OCI-LY7 (cell line): ENCODE results near the gene NAV1. TPM values are rescaled to one million over a fixed set of nuclear protein-coding genes. Genes with fewer than 3 reads are reported as not detected.
A peak's percentile ranks its signal among the peaks of the same experiment; 100 is the strongest.

Source experiments
- BruUV-seq: library from RNA; stranded (reverse); fragments of 400-500 nt; replicated peaks from 2 replicates; lab custom pipeline; 2021; lab: Mats Ljungman, UMichigan
- CTCF ChIA-PET: fragments of 300-600 bp; sonication (Branson Sonifier 250); formaldehyde crosslinking; loops from one replicate; lab custom pipeline; 2022; ENCODE audit warnings: antibody characterized with exemption; ENCODE audit not compliant: unreplicated experiment; lab: Charles Lee
- POLR2A ChIA-PET: fragments of 300-600 bp; sonication (Branson Sonifier 250); formaldehyde crosslinking; loops from one replicate; lab custom pipeline; 2022; ENCODE audit warnings: antibody characterized with exemption; lab: Charles Lee
- DNase-seq: peaks from one replicate; pipeline ENCODE4 v3.0.0-alpha.2; 2015; ENCODE audit warnings: low spot score
- H2AFZ ChIP-seq: fragments of 200-600 bp; sonication (generic), shearing (Covaris generic); 2 replicates; pipeline ENCODE4 v1.6.1; 2014; ENCODE audit warnings: mild to moderate bottlenecking, antibody characterized with exemption, low read length, moderate library complexity
- H3K27ac ChIP-seq: fragments of 200-600 bp; sonication (generic); 2 replicates; pipeline ENCODE4 v1.5.1; 2014; ENCODE audit warnings: mixed run types, low read depth, mild to moderate bottlenecking, moderate library complexity, low read length, inconsistent platforms; ENCODE audit not compliant: poor library complexity, severe bottlenecking
- H3K36me3 ChIP-seq: fragments of 200-600 bp; sonication (generic); 2 replicates; pipeline ENCODE4 v1.6.1; 2014; ENCODE audit warnings: mild to moderate bottlenecking, antibody characterized with exemption, low read length, moderate library complexity, mixed read lengths; ENCODE audit not compliant: insufficient read depth
- H3K4me1 ChIP-seq: fragments of 200-600 bp; sonication (generic); 2 replicates; pipeline ENCODE4 v1.5.1; 2014; ENCODE audit warnings: mild to moderate bottlenecking, low read length; ENCODE audit not compliant: insufficient read depth, poor library complexity, severe bottlenecking
- H3K4me2 ChIP-seq: fragments of 200-600 bp; sonication (generic); 2 replicates; pipeline ENCODE4 v1.6.1; 2014; ENCODE audit warnings: mild to moderate bottlenecking, low read length
- H3K4me3 ChIP-seq: fragments of 200-600 bp; sonication (generic); 2 replicates; pipeline ENCODE4 v1.5.1; 2014; ENCODE audit warnings: mild to moderate bottlenecking, low read depth, low read length; ENCODE audit not compliant: poor library complexity, severe bottlenecking
- H3K79me2 ChIP-seq: fragments of 200-600 bp; sonication (generic); 2 replicates; pipeline ENCODE4 v1.6.1; 2016; ENCODE audit warnings: low read depth, mild to moderate bottlenecking, low read length, moderate library complexity, mixed read lengths; ENCODE audit not compliant: insufficient read depth
- H3K9me2 ChIP-seq: fragments of 200-600 bp; sonication (generic); 2 replicates; pipeline ENCODE4 v1.6.1; 2016; ENCODE audit warnings: mild to moderate bottlenecking, low read length, mixed read lengths; ENCODE audit not compliant: insufficient read depth
- H3K9me3 ChIP-seq: fragments of 200-600 bp; sonication (generic); 2 replicates; pipeline ENCODE4 v1.6.1; 2014; ENCODE audit warnings: mild to moderate bottlenecking, mixed run types, low read length, mixed read lengths
- H4K20me1 ChIP-seq: fragments of 200-600 bp; sonication (generic); 2 replicates; pipeline ENCODE4 v1.6.1; 2014; ENCODE audit warnings: mild to moderate bottlenecking, antibody characterized with exemption, low read length, moderate library complexity, mixed read lengths; ENCODE audit not compliant: insufficient read depth
- CTCF ChIP-seq: fragments of 200-600 bp; sonication (generic); conservative IDR thresholded peaks from 2 replicates; pipeline ENCODE4 v1.5.1; 2014; ENCODE audit warnings: mild to moderate bottlenecking, antibody characterized with exemption, low read length, moderate library complexity, mixed read lengths
- EZH2phosphoT487 ChIP-seq: fragments of 200-600 bp; sonication (generic); IDR thresholded peaks from 2 replicates; pipeline ENCODE4 v1.6.1; 2018; ENCODE audit warnings: low read depth, borderline replicate concordance, mild to moderate bottlenecking, mixed run types, antibody characterized with exemption, low read length, moderate library complexity, mixed read lengths
- intact Hi-C: fragments of 100-400 bp; cut with micrococcal nuclease; formaldehyde crosslinking; loops from one replicate; pipeline ENCODE4 v1.10.0; 2022; ENCODE audit not compliant: unreplicated experiment
- total RNA-seq, 2 experiments: library from RNA; depleted of rRNA in 1 of 2; stranded (reverse); fragments of >200 nt in 1 of 2; shearing (Covaris generic) in 1 of 2; gene quantifications; 2 replicates each; pipeline ENCODE4 v1.2.3, GENCODE V29; 2014 to 2022

The NAV1 gene
- total RNA-seq, 2 experiments from 2014 or later: 4.2 to 20.7 TPM

- no TSS peak for BruUV-seq
- Histone ChIP-seq H3K79me2 (peaks cover 33% of the 10 kb centered on the region; the same call in 1 of the 2 replicates), H3K4me3 (peak overlapping the region; percentile 80), H3K27ac (peak overlapping the region; percentile 59), H3K4me2 (peak overlapping the region; percentile 79), H3K9me2 (no peaks in the 10 kb centered on the region), H4K20me1 (no peaks in the 10 kb centered on the region), H3K36me3 (no peaks in the 10 kb centered on the region), H2AFZ (no peak overlapping the region), H3K9me3 (no peaks in the 10 kb centered on the region), H3K4me1 (peaks cover 82% of the 10 kb centered on the region)
- DNase-seq: no peak
- intact Hi-C loops: loop anchor here (5.0 kb wide), 1 partner anchor 483 kb away; the partner anchor contains the start of gene KIF21B
- ChIA-PET POLR2A (interaction anchor here (1.0 to 1.7 kb wide), 3 partner anchors 9 to 25 kb away, joined by 3 read pairs; no protein-coding TSS in a partner anchor), CTCF (interaction anchor here (1.4 kb wide), 1 partner anchor 23 kb away, joined by 5 read pairs; no protein-coding TSS in a partner anchor)
- TF ChIP-seq EZH2phosphoT487 (no peak), CTCF (no peak)
Observed at GRCh38 chr1:201505503-201505890, 33.4 kb upstream of the NAV1 start.

GRCh38 chr1:201506092-201506491 lies 32.8 kb upstream of the NAV1 start:
- intact Hi-C loops: loop anchor here (5.0 kb wide), 1 partner anchor 484 kb away; the partner anchor contains the start of gene KIF21B
- peak overlapping the region; percentile 80 for H3K4me3 ChIP-seq
- peak overlapping the region; percentile 79 for H3K4me2 ChIP-seq
- TF ChIP-seq CTCF (no peak), EZH2phosphoT487 (no peak)
- ChIA-PET POLR2A (interaction anchor here (0.9 to 1.7 kb wide), 3 partner anchors 16 to 26 kb away, joined by 3 read pairs; no protein-coding TSS in a partner anchor), CTCF (interaction anchor here (2.3 kb wide), 1 partner anchor 25 kb away, joined by 12 read pairs; no protein-coding TSS in a partner anchor)
- H2AFZ ChIP-seq: peak overlapping the region; percentile 76
- H3K9me2 ChIP-seq: no peaks in the 10 kb centered on the region
- peak overlapping the region; percentile 59 for H3K27ac ChIP-seq
- no peak for DNase-seq
- no peaks in the 10 kb centered on the region for H4K20me1 ChIP-seq
- TSS peak; percentile 52 for BruUV-seq
- no peaks in the 10 kb centered on the region for H3K9me3 ChIP-seq
- H3K4me1 ChIP-seq: peaks cover 88% of the 10 kb centered on the region
- H3K36me3 ChIP-seq: no peaks in the 10 kb centered on the region
- H3K79me2 ChIP-seq: peaks cover 33% of the 10 kb centered on the region; the same call in 1 of the 2 replicates
